GM23338 (cell line): ENCODE measurements around the gene IBTK. TPM values are rescaled to one million over a fixed set of nuclear protein-coding genes. Genes with fewer than 3 reads are reported as not detected.

ENCODE experiments used
- ATAC-seq: fragments of 200-7000 bp; cut with Tn5 transposase; 3 replicates; pipeline ENCODE4 v1.9.1; 2020
- DNase-seq: peaks from one replicate; pipeline ENCODE4 v3.0.0-alpha.2; 2015; ENCODE audit warnings: low spot score
- H2AFZ ChIP-seq: fragments of 200-600 bp; sonication (generic); 2 replicates; pipeline ENCODE4 v1.8.0; 2016; ENCODE audit warnings: antibody characterized with exemption, mild to moderate bottlenecking, moderate library complexity
- H3F3A ChIP-seq: fragments of 200-600 bp; sonication (generic); replicated peaks from 2 replicates; pipeline ENCODE4 v1.8.0; 2017; ENCODE audit warnings: antibody characterized with exemption, mixed run types, low read depth
- H3K27ac ChIP-seq: fragments of 200-600 bp; sonication (generic); 2 replicates; pipeline ENCODE4 v1.6.1; 2016; ENCODE audit warnings: low read depth
- H3K27me3 ChIP-seq: fragments of 200-600 bp; sonication (generic); 2 replicates; pipeline ENCODE4 v1.8.0; 2016; ENCODE audit warnings: mild to moderate bottlenecking, mixed run types, moderate library complexity; ENCODE audit not compliant: insufficient read depth
- H3K36me3 ChIP-seq: fragments of 200-600 bp; sonication (generic); 2 replicates; pipeline ENCODE4 v1.8.0; 2016; ENCODE audit warnings: mild to moderate bottlenecking; ENCODE audit not compliant: insufficient read depth
- H3K4me1 ChIP-seq: fragments of 200-600 bp; sonication (generic); 2 replicates; pipeline ENCODE4 v1.8.0; 2016; ENCODE audit warnings: mild to moderate bottlenecking, moderate library complexity; ENCODE audit not compliant: insufficient read depth
- H3K4me2 ChIP-seq: fragments of 200-600 bp; sonication (generic); 2 replicates; pipeline ENCODE4 v1.7.1; 2017; ENCODE audit warnings: mixed run types
- H3K4me3 ChIP-seq: fragments of 200-600 bp; sonication (generic); 2 replicates; pipeline ENCODE4 v1.6.1; 2016; ENCODE audit warnings: mixed run types
- H3K79me2 ChIP-seq: fragments of 200-600 bp; sonication (generic); replicated peaks from 2 replicates; pipeline ENCODE4 v1.8.0; 2017; ENCODE audit warnings: mild to moderate bottlenecking; ENCODE audit not compliant: insufficient read depth
- H3K9me2 ChIP-seq: fragments of 200-600 bp; sonication (generic); 2 replicates; pipeline ENCODE4 v1.8.0; 2017; ENCODE audit not compliant: insufficient read depth
- H4K20me1 ChIP-seq: fragments of 200-600 bp; sonication (generic); replicated peaks from 2 replicates; pipeline ENCODE4 v1.8.0; 2017; ENCODE audit warnings: mild to moderate bottlenecking; ENCODE audit not compliant: insufficient read depth
- H3K27ac Mint-ChIP-seq: 2 replicates; pipeline ENCODE4 v1.8.0; 2020; ENCODE audit warnings: inconsistent platforms, mild to moderate bottlenecking, moderate library complexity, mixed read lengths
- H3K27me3 Mint-ChIP-seq: 3 replicates; pipeline ENCODE4 v1.8.0; 2022; ENCODE audit warnings: low read depth, mild to moderate bottlenecking, moderate library complexity, mixed read lengths, inconsistent platforms; ENCODE audit not compliant: insufficient read depth, poor library complexity
- H3K36me3 Mint-ChIP-seq: 3 replicates; pipeline ENCODE4 v1.8.0; 2021; ENCODE audit warnings: low read depth, mild to moderate bottlenecking, inconsistent platforms, moderate library complexity, mixed read lengths
- H3K4me1 Mint-ChIP-seq: 3 replicates; pipeline ENCODE4 v1.8.0; 2020; ENCODE audit warnings: mild to moderate bottlenecking, inconsistent platforms, mixed read lengths
- H3K4me3 Mint-ChIP-seq: 3 replicates; pipeline ENCODE4 v1.8.0; 2021; ENCODE audit warnings: moderate library complexity, mild to moderate bottlenecking, inconsistent platforms, mixed read lengths
- H3K9me3 Mint-ChIP-seq: 3 replicates; pipeline ENCODE4 v1.8.0; 2020; ENCODE audit warnings: moderate library complexity, mild to moderate bottlenecking, inconsistent platforms, mixed read lengths
- CREB1 ChIP-seq: fragments of 250-450 bp; sonication (Bioruptor Pico); IDR thresholded peaks from 2 replicates; pipeline ENCODE4 v1.5.0; 2020; ENCODE audit warnings: low read depth, mild to moderate bottlenecking, moderate library complexity
- EZH2 ChIP-seq: fragments of 200-600 bp; sonication (generic); IDR thresholded peaks from one replicate; pipeline ENCODE4 v1.8.0; 2017; ENCODE audit warnings: antibody characterized with exemption, mild to moderate bottlenecking, low read depth; ENCODE audit not compliant: unreplicated experiment
- EZH2phosphoT487 ChIP-seq: fragments of 200-600 bp; sonication (generic); IDR thresholded peaks from one replicate; pipeline ENCODE4 v1.8.1; 2018; ENCODE audit warnings: antibody characterized with exemption; ENCODE audit not compliant: unreplicated experiment
- JUNB ChIP-seq: IDR thresholded peaks from one replicate; pipeline ENCODE4 v1.6.1; 2016; ENCODE audit warnings: antibody characterized with exemption; ENCODE audit not compliant: unreplicated experiment
- NANOG ChIP-seq: IDR thresholded peaks from 2 replicates; pipeline ENCODE4 v1.6.1; 2016; ENCODE audit warnings: antibody characterized with exemption, borderline replicate concordance
- POLR2AphosphoS5 ChIP-seq: IDR thresholded peaks from 2 replicates; pipeline ENCODE4 v1.6.1; 2016; ENCODE audit warnings: antibody characterized with exemption, low read depth
- STAT1 ChIP-seq: IDR thresholded peaks from one replicate; pipeline ENCODE4 v1.6.1; 2016; ENCODE audit warnings: antibody characterized with exemption; ENCODE audit not compliant: unreplicated experiment
- ZNF114 ChIP-seq: fragments of 250-450 bp; sonication (Bioruptor Pico); IDR thresholded peaks from 2 replicates; pipeline ENCODE4 v1.5.0; 2020; ENCODE audit warnings: mild to moderate bottlenecking, moderate library complexity
- ZNF331 ChIP-seq: fragments of 250-450 bp; sonication (Bioruptor Pico); IDR thresholded peaks from 2 replicates; pipeline ENCODE4 v1.5.0; 2020; ENCODE audit warnings: low read depth, mild to moderate bottlenecking, moderate library complexity
- polyA plus RNA-seq: library from polyadenylated mRNA; unstranded; fragments of >200 nt; fragmentation: Nextera tagmentation; extraction: Ambion mirVana; gene quantifications from 2 replicates; pipeline ENCODE4 v1.2.1, GENCODE V29; 2016
- total RNA-seq: library from RNA; depleted of rRNA; stranded (reverse); fragments of >200 nt; shearing (Covaris generic); gene quantifications from 2 replicates; pipeline ENCODE4 v1.2.3, GENCODE V29; 2014
- TF ChIP-seq, protein P1 (sequence below): fragments of 250-450 bp; sonication (Bioruptor Pico); IDR thresholded peaks from 2 replicates; pipeline ENCODE4 v1.5.0; 2020; ENCODE audit warnings: mild to moderate bottlenecking, moderate library complexity
- TF ChIP-seq, protein P2 (sequence below): IDR thresholded peaks from one replicate; pipeline ENCODE4 v1.6.1; 2018; ENCODE audit warnings: antibody characterized with exemption; ENCODE audit not compliant: unreplicated experiment

The IBTK gene
- total and polyA plus RNA-seq, 2 experiments from 2014 or later, result 16.0 to 28.7 TPM

DNA sequence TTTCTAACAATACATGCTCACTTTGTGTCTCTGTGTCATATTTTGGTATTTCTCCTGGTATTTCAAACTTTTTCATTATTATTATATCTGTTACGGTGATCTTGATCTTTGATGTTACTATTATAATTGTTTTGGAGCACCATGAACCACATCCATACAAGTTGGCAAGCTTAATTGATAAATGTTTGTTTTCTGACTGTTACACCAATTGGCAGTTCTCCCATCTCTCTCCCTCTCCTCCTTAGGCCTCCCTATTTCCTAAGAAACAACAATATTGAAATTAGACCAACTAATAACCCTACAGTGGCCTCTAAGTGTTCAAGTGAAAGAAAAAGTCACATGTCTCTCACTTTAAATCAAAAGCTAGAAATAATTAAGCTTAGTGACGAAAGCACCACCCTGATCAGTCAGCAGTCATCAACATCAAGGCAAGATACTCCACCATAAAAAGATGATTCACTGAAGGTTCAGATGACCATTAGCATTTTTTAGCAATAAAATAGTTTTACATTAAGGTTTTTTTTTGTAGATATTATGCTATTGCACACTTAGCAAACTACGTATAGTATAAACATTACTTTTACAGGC is 61.5 kb downstream of the IBTK start:
- no peak for TF ChIP-seq EZH2phosphoT487
- no peak for TF ChIP-seq CREB1 (CRISPR knock-in tag)
- no peak overlapping the region for H3K4me2 ChIP-seq
- H3K4me3 ChIP-seq, result no peak overlapping the region
- Mint-ChIP-seq H3K4me3 (no peak overlapping the region), H3K4me1 (no peaks in the 10 kb centered on the region), H3K36me3 (peaks cover 37% of the 10 kb centered on the region; the same call in 2 of the 3 replicates), H3K27me3 (no peaks in the 10 kb centered on the region), H3K27ac (no peak overlapping the region), H3K9me3 (no peaks in the 10 kb centered on the region)
- no peaks in the 10 kb centered on the region for H3F3A ChIP-seq
- no peaks in the 10 kb centered on the region for H3K27me3 ChIP-seq
- no peak overlapping the region for H3K27ac ChIP-seq
- H3K9me2 ChIP-seq, result no peaks in the 10 kb centered on the region
- ATAC-seq, result no peak
- H2AFZ ChIP-seq, result no peak overlapping the region
- H3K36me3 ChIP-seq, result peaks cover 10% of the 10 kb centered on the region; the same call in 1 of the 2 replicates
- DNase-seq, result no peak
- H3K4me1 ChIP-seq, result no peaks in the 10 kb centered on the region
- no peaks in the 10 kb centered on the region for H3K79me2 ChIP-seq
- no peaks in the 10 kb centered on the region for H4K20me1 ChIP-seq

DNA sequence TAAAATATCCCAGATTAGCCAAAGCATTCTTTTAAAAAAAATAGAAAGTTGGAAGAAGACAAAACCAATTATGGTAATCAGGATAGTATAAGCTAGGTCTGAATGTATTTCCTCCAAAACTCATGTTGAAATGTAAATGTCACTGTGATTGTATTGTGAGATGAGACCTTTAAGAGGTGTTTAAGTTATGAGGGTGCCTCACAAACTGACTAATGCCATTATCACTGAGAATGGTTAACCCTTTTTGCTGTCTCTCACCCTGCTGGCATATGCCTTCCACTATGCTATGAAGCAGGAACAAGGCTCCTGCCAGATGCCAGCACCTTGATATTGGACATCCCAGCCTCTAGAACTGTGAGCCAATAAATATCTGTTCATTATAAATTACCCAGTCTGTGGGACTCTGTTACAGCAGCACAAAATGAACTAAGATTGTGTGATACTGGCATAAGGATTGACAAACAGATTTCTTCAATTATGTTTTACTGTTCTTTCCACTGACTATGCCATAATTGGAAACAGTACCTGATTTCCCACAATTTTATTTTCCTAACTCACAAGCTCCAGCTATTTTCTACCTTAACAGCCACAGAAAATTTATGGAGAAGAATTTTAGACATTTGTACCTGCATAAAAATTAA is 63.8 kb downstream of the IBTK start:
- no peaks in the 10 kb centered on the region for H3K27me3 Mint-ChIP-seq
- Histone ChIP-seq H3K79me2 (no peaks in the 10 kb centered on the region), H3K27ac (no peak overlapping the region), H3K36me3 (peaks cover 10% of the 10 kb centered on the region; the same call in 1 of the 2 replicates), H3K9me2 (no peaks in the 10 kb centered on the region), H3K4me3 (no peak overlapping the region), H2AFZ (no peak overlapping the region), H3K4me1 (no peaks in the 10 kb centered on the region), H3K4me2 (no peak overlapping the region), H3K27me3 (no peaks in the 10 kb centered on the region), H3F3A (no peaks in the 10 kb centered on the region), H4K20me1 (no peaks in the 10 kb centered on the region)
- no peak for DNase-seq
- H3K4me1 Mint-ChIP-seq, result no peaks in the 10 kb centered on the region
- ATAC-seq, result no peak
- no peak overlapping the region for H3K4me3 Mint-ChIP-seq
- H3K27ac Mint-ChIP-seq, result no peak overlapping the region
- no peaks in the 10 kb centered on the region for H3K9me3 Mint-ChIP-seq
- peaks cover 25% of the 10 kb centered on the region; the same call in 2 of the 3 replicates for H3K36me3 Mint-ChIP-seq
- no peak for TF ChIP-seq STAT1
- no peak for TF ChIP-seq CREB1 (CRISPR knock-in tag)
- TF ChIP-seq EZH2phosphoT487, result no peak
- TF ChIP-seq, protein P1, sequence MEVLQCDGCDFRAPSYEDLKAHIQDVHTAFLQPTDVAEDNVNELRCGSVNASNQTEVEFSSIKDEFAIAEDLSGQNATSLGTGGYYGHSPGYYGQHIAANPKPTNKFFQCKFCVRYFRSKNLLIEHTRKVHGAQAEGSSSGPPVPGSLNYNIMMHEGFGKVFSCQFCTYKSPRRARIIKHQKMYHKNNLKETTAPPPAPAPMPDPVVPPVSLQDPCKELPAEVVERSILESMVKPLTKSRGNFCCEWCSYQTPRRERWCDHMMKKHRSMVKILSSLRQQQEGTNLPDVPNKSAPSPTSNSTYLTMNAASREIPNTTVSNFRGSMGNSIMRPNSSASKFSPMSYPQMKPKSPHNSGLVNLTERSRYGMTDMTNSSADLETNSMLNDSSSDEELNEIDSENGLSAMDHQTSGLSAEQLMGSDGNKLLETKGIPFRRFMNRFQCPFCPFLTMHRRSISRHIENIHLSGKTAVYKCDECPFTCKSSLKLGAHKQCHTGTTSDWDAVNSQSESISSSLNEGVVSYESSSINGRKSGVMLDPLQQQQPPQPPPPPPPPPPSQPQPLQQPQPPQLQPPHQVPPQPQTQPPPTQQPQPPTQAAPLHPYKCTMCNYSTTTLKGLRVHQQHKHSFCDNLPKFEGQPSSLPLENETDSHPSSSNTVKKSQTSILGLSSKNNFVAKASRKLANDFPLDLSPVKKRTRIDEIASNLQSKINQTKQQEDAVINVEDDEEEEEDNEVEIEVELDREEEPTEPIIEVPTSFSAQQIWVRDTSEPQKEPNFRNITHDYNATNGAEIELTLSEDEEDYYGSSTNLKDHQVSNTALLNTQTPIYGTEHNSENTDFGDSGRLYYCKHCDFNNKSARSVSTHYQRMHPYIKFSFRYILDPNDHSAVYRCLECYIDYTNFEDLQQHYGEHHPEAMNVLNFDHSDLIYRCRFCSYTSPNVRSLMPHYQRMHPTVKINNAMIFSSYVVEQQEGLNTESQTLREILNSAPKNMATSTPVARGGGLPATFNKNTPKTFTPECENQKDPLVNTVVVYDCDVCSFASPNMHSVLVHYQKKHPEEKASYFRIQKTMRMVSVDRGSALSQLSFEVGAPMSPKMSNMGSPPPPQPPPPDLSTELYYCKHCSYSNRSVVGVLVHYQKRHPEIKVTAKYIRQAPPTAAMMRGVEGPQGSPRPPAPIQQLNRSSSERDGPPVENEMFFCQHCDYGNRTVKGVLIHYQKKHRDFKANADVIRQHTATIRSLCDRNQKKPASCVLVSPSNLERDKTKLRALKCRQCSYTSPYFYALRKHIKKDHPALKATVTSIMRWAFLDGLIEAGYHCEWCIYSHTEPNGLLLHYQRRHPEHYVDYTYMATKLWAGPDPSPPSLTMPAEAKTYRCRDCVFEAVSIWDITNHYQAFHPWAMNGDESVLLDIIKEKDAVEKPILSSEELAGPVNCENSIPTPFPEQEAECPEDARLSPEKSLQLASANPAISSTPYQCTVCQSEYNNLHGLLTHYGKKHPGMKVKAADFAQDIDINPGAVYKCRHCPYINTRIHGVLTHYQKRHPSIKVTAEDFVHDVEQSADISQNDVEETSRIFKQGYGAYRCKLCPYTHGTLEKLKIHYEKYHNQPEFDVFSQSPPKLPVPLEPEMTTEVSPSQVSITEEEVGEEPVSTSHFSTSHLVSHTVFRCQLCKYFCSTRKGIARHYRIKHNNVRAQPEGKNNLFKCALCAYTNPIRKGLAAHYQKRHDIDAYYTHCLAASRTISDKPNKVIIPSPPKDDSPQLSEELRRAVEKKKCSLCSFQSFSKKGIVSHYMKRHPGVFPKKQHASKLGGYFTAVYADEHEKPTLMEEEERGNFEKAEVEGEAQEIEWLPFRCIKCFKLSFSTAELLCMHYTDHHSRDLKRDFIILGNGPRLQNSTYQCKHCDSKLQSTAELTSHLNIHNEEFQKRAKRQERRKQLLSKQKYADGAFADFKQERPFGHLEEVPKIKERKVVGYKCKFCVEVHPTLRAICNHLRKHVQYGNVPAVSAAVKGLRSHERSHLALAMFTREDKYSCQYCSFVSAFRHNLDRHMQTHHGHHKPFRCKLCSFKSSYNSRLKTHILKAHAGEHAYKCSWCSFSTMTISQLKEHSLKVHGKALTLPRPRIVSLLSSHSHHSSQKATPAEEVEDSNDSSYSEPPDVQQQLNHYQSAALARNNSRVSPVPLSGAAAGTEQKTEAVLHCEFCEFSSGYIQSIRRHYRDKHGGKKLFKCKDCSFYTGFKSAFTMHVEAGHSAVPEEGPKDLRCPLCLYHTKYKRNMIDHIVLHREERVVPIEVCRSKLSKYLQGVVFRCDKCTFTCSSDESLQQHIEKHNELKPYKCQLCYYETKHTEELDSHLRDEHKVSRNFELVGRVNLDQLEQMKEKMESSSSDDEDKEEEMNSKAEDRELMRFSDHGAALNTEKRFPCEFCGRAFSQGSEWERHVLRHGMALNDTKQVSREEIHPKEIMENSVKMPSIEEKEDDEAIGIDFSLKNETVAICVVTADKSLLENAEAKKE (CRISPR knock-in tag), result no peak
- TF ChIP-seq, protein P2, sequence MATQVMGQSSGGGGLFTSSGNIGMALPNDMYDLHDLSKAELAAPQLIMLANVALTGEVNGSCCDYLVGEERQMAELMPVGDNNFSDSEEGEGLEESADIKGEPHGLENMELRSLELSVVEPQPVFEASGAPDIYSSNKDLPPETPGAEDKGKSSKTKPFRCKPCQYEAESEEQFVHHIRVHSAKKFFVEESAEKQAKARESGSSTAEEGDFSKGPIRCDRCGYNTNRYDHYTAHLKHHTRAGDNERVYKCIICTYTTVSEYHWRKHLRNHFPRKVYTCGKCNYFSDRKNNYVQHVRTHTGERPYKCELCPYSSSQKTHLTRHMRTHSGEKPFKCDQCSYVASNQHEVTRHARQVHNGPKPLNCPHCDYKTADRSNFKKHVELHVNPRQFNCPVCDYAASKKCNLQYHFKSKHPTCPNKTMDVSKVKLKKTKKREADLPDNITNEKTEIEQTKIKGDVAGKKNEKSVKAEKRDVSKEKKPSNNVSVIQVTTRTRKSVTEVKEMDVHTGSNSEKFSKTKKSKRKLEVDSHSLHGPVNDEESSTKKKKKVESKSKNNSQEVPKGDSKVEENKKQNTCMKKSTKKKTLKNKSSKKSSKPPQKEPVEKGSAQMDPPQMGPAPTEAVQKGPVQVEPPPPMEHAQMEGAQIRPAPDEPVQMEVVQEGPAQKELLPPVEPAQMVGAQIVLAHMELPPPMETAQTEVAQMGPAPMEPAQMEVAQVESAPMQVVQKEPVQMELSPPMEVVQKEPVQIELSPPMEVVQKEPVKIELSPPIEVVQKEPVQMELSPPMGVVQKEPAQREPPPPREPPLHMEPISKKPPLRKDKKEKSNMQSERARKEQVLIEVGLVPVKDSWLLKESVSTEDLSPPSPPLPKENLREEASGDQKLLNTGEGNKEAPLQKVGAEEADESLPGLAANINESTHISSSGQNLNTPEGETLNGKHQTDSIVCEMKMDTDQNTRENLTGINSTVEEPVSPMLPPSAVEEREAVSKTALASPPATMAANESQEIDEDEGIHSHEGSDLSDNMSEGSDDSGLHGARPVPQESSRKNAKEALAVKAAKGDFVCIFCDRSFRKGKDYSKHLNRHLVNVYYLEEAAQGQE, result no peak
- TF ChIP-seq NANOG, result no peak
- no peak for TF ChIP-seq JUNB
- no peak for TF ChIP-seq ZNF331 (CRISPR knock-in tag)
- TF ChIP-seq EZH2, result no peak
- TF ChIP-seq ZNF114 (CRISPR knock-in tag), result no peak
- TF ChIP-seq POLR2AphosphoS5, result no peak
